Hematopoietic multipotent progenitor cell treated with erythropoietin and hydrocortisone succinate and interleukin-3 and kit ligand, for 8 days (in vitro differentiated cells): ENCODE results near the gene UBL4B.

Experiments used
- DNase-seq: peaks from one replicate; pipeline ENCODE4 v3.0.0-alpha.2; 2015

Gene UBL4B

DNA sequence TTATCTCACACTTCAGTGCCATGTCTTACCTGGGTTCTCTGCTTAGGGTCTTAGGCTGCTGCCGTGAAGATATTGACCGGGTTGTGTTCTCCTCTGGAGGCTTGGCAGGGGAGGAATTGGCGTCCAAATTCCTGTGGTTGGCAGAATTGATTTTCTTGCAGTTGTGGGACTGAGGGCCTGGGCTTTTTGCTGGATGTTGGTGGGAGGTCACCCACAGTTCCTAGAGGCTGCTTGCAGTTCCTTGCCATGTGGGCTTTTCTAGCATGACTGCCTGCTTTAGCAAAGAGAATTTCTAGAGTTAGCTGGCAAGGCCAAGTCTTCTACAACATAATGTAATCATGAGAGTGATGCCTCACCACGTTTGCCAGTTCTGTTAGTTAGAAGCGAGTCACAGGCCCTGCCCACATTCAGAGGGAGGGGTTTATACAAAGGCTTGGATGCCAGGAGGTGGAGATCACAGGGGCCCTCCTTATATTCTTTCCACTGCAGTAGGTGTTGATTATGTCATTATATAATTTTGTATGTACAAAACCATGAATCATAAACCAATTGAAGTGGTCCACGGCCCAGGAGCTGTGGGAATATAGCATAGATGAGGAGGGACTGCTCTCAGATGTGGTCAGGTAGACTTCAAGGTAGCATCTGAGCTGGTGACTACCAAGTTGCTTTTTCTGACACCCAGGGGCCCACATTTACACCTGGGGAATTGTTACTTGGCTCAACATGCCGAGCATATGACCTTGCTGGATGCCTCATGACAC, 6.6 kb downstream of the UBL4B start:
- no peak for DNase-seq

DNA sequence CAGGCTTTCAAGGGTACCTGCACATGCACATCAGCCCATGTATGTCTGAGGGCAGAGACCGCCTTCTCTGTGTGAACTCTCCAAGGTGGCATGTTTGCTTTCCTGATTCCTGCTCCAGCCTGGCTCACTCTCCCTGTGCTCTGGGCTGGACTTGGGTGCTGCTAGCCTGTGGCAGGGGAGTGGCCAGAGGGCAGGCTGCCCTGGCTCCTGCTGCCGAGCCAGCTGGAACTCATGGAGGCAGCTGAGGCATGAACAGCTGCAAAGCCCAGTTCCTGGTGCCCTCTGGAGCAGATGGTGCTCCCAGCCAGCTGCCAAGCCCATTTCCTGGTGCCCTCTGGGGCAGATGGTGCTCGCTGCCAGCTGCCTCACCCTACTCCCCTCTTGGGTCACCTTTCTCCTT, 7.6 kb downstream of the UBL4B start:
- no peak for DNase-seq

DNA sequence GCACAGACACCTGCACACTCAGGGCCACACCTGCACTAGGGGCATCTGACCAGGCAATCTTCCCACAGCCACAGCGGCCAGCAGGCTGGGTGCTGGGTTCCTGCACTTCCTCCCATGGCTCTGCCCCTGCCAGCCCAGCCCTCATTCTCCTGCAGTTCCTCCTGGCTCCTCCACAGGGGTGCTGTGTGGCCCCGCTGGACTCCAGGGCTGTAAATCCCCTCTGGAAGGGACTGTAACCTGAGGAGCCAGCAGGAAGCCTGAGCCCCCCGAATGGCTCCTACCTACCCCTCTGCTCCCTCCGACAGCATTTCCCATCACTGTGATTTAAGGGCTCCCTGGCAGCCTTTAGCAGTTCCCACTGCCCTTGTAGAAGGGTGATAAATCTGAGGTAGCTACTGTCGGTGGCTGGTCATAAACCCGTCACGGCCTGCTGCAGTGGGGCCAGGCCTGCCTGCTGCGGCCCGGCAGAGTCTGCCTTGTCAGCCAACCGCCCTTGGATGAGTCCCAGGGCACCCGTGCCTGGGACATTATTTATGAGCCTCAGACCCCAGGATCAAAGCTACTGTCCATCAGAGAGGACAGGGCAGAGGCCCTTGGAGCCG, 8.8 kb downstream of the UBL4B start:
- DNase-seq = no peak

DNA sequence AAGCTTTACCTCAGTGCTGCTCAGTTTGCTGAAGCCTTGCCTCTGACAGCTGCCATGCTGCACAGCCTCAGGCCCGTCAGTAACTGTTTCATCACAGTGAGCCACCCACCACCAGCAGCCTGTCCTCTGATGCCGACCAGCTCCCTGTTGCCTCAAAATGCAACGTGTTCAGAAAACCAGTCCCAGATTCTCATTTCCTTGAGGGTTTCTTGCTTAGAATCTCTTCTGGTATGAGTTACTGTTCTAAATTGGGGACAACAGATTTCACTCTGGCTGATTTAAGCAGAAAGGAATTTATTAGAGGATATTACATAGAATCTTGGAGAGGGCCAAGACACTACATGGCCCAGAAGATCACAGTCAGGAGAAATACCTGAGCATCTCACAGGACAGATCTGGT, 11.0 kb downstream of the UBL4B start:
- DNase-seq = no peak

DNA sequence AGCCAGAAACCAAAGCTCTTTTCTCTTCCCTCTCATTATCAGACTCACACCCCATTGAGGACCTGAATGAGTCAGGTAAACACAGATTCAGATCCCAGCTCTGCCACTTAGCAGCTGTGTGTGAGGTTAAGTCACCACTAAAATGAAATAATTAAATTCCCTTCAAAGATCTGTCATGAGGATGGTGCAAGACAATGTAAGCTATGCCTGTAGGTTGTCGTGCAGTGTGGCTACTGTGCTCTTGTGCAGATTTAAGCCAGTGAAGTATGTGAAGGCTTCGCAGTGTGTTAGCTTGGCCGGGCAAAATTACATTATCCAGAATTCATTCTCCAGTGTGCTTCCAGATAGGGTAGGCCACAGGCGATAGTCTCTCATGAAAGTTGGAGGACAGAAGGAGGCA, 13.6 kb downstream of the UBL4B start:
- DNase-seq = no peak

DNA sequence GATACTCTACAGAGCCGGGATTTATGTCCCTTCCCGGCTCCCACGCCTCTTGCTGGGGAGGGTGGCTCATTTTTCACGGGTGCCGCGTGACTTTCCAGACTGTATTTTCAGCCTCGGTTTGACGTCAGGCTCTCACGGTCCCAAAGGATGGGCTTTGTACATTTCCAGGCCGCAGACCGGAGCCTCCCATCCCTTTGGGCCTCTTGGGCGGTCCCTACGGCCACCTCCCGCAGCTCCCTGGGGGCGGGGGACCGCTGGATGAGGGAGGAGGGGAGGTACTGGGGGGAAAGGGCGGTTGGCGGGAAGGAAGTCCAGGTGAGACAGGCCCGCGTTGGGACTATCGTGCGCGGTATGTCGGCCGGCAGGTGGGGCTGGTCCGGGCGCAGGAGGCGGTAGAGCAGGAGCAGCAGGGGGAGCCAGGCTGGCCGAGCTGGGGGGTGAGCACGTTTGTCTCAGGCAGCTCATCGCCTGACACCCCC, 17.9 kb downstream of the UBL4B start:
- DNase-seq = no peak

DNA sequence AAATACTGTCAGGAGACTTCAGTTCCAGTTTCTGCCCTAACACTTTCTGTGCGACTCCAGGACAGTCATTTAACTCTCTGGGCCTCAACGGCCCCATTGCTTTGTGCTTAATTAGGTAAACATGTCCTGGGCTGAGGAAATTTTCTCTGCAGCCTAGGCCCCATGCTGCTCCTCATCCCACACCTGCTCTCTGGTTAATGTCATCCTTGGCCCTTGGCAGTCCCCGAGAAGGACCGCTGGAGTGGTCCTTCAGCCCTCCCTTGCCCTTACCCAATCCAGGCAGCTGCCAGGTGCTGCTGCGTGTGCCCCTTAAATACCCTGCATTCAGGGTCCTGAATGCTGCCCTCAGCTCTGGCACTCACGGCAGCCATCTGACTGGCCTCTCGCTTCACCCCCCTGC, 18.7 kb downstream of the UBL4B start:
- no peak for DNase-seq

DNA sequence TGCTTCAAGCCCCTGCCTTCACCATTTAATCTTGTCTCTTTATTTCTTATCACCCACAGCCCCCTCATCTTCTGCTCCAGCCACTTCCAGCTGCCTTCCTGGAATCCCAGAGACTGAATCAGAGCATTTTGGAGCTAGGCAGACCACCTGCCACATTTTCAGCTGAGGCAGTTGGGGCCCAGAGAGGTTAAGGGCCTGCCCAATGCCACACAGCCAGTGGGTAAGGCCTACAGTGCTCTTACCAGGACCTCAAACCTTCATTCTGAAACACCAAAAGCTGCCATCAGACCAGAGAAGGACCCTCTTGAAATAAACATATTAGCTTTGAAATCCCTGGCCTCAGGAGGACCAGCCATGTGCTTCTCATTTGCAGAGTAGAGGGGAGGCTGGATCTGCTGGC, 20.4 kb downstream of the UBL4B start:
- DNase-seq = no peak

DNA sequence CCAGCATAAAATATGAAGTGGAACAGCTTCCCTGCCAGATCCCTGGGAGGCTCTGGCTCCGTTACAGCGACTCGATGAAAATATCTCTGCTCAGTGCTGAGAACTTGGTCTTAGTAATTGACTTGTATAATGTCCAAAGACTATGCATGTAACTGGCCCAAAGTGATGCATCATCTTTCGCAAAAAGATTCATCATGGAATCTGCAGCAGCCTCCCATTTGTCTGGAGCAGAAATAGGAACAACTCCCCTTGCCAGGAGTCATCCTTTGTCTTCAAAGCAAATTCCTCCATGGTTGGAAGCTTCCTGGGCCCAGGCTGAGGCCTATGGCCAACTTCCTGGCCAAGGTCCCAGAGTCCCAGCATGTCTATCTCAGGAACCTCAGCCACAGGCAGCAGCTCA, 21.2 kb downstream of the UBL4B start:
- no peak for DNase-seq

DNA sequence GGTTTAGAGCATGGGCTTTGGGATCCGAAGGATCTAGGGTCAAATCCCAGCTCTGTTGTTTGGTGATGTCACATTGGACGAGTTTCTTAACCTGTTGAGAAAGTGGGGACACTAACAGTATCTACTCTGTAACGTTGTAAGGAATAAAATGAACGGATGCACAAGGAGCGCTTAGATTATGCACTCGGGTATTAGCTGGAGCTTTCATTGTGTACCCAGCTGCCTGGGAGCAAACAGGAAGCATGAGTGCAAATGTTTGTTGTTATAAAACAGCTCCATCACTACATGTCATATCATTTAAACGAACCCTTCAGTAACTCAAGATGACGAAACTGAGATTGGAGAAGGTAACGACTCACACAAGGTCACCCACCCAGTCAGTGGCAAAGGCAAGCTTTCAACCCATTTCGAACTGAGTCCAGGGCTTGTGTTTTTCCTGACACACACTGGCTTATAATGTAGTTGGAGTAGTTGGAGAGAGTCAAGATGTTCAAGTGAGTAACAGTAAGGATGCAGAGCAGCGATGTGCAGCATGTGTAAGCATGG, 21.9 kb downstream of the UBL4B start:
- no peak for DNase-seq

DNA sequence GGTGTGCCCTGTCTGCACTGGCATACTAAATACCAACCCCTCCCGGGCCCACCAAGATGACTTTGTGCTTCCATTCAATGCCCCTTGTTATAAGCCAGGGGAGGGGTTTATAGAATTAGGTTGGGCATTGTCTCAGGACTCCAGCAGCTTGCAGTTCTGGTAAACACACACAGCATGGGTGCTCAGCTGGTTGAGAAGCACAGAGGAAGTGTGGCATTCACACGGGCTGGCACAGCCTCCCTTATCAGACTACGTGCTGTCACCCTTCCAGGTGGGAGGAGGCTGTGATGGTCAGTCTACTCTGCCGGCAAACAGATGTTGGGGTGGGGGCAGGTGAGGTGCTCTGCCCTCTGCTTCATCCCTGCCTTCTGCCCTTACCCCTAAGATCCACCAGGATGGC, 23.0 kb downstream of the UBL4B start:
- DNase-seq = no peak

DNA sequence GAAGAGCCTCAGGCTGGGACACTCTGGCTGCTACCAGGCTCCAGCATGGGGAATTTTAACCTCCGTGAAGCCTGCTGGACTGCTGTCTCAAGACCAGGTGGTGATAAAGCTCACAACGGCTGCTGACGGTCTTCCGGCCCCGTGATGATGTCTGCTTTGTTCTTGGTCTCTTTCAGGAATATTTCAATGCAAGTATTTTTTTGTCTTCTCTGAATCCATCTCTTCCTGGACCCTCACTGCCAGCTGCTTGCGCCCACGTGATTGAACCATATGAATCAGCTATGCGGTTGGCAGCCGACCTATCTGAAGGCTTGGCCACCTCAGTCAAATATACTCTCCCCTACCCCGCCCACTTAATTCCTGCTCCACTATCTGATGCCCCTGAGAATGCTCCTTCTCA, 23.4 kb downstream of the UBL4B start:
- no peak for DNase-seq

DNA sequence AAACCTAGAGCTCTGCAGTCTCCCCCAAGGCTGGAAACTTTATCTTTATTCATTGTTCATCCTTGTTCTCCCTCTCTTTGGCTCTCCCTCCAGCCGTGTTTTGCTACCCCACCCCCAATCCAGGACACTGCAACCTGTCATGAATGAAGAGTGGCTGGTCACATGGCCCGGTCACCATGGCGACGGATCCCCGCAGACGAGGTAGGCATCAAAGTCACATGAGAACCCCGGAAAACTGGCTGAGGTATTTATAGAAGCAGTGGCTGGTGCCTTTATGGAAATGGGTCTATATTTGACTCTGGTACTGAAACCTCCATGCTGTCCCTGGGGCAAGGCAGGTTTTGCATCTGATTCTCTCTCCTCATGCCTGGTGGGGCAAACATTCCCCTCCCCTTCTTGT, 24.7 kb downstream of the UBL4B start:
- DNase-seq = no peak

DNA sequence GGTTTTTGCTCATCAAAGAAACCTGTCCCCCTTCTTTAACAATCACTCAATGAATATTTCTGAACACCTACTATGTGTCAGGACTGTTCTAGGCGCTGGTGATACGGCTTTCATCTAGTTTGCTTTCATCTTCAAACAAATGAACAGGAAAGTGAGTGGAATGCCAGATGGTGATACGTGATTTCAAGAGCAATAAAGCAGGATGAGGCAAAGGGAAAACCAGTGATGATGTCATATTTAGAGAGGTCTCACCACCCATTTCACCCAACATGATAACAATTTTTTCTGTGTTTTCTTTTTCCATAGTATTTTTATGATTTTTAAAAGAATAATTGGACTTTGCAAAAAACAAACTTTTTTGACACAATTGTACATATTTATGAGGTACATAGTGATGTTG, 26.7 kb downstream of the UBL4B start:
- DNase-seq = no peak

DNA sequence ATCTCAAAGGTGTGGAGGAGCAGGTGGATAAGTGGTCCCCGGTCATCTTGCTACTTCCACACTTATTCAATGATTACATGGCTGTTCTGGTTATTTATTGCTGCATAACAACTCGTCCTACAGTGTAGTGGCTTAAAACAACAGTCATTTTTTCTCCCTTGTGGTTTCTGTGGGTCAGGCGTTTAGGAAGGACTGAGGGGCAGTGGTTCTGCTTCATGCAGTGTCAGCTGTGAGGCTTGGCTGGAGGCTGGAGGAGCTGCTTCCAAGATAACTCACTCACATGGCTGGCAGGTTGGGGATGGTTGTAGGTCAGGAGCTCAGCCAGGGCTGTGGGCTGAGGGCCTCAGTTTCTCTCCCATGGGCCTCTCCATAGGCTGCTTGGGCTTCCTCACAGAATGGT, 32.1 kb downstream of the UBL4B start:
- DNase-seq = no peak

DNA sequence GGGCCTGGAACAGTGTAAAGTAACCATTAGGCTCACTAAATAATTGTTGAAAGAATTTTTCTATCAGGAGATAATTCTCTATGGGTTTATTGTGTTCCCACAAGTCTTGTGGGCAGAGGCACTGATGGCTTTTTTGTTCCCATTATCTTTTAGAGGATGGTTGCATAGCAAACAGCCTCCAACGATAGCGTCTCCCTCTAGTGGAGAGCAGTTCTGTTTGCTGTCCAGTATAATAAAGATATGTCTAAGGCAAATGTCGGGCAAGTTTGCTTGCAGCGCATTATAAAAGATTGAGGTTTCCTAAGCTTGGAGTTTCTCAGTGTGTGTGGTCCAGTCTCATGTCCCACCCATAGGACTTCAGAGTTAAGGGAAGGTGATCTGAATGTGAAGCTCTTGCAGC, 36.7 kb downstream of the UBL4B start:
- peak; percentile 21 for DNase-seq

DNA sequence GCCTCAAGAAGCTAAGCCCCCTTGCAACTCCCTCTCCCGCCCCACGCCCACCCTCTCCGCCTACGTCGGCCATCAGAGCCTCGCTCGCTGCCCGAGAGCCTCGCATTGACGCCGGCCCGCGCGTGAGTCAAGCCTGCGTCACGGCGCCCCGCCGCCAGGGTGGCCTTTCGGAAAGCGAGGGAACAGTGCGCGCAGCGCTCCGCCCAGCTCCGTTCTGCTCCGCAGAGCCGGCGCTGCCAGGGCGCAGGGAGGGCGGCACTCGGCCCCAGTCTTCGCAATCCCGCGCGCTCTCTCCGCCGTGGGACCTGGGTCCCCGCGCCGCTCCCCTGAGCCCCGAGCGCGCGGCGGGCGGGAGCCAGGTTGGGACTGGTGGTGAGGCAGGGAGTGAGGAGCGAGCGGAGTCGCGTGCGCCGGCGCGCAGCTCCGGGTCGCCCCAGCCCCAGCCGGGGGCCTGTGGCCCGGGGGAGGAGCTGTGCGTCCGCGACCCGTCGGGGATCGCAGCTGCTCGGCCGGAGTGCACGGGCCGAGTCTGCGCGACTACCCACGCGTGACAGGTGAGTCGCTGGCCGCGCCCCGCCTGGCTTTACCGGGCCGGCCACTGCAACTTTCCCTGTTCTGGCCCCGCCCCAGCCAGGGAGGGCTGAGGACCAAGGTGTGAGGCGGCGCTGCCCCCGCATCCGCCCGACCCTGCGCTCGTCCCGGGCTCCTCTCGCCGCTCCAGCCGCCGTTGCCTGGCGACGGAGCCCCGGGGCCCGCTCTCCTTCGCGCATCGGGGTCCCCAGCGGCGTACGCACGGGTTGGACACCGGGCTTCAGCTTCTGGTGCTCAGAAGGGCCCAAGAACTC, 38.3 kb downstream of the UBL4B start, which contains the start of gene SLC6A17:
SLC6A17 (plus strand) TSS at position 165 of the 845 bp plus-strand sequence. CDS start 16,436 bp downstream, outside the sequence.
- no peak for DNase-seq

DNA sequence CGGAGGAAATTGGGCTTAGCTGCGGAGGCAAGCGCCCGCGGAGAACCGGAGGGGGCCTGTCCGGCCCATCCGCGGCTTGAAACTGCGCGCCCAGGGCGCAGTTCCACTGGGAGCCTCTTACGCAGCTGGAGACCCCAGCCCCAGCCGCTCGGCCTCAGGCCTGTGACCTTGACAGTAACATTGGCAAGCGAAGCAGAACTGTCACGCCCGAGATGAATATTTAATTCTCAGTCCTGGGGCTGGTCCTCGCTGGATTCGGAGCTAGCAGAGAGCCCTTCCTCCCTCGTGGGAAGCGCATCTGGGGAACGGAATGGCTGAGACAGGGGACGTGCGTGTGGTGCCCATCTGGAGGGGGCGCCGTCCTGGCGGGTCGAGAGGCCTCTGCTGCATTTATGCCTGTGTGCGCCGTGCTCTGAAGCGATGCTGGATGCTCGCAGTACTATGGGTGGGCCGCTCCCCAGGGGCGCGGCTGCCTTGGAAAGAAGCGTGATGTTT, 39.0 kb downstream of the UBL4B start:
- no peak for DNase-seq

DNA sequence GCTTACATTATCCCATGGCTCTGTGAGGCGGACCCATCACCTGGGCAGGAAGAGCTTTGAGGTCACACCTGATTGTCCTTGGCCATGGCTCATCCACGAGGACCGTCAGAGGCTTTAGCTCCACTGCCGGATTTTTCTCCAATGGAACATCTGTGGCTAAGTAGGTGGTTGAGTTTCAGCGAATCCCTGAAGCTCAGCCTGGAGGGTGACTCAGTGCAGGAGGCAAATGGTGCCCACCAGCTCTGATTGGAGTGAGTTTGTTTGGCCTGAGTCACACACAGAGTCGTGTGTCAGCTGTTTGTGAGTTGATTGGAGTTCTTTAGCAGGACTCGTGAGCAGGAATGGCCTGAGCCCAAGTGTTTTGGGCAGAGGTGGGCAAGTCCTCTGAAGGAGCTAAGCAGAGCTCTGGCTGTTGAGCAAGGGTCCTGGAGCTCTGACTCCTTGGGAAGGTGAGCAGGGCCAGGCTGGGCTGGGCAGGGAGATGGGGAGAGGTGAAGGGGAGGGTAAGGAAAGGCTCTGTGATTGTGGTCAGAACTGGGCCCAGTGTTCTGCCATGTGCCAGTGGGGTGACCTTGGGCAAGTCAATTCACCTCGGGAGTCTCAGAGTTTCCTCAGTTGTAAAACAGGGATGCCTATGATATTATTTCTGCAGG, 40.0 kb downstream of the UBL4B start:
- DNase-seq = no peak

DNA sequence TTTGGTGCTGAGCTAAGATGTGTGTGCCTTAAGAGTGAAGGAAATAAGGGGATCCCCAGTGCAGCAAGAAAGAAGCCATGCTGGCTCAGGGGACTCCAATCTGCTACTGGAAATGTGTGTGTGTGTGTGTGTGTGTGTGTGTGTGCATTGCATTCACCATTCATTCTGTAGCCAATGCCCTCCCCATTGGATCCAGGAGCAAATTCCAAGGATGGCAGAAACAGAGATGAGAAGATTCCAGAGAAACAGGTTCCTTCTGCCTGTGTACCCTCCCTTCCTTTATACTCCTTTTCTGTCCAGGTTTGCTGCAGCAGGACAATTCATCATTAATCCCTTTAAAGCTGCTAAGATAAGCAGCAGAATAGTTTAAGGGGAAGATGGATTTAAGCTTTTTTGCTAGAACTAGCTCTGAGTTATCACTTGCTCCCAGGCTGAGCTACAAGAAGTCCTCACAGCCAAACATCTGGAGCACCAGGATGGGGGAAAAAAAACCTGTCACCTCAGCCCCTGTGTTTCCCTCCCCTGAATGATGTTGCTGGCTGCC, 41.2 kb downstream of the UBL4B start:
- no peak for DNase-seq

DNA sequence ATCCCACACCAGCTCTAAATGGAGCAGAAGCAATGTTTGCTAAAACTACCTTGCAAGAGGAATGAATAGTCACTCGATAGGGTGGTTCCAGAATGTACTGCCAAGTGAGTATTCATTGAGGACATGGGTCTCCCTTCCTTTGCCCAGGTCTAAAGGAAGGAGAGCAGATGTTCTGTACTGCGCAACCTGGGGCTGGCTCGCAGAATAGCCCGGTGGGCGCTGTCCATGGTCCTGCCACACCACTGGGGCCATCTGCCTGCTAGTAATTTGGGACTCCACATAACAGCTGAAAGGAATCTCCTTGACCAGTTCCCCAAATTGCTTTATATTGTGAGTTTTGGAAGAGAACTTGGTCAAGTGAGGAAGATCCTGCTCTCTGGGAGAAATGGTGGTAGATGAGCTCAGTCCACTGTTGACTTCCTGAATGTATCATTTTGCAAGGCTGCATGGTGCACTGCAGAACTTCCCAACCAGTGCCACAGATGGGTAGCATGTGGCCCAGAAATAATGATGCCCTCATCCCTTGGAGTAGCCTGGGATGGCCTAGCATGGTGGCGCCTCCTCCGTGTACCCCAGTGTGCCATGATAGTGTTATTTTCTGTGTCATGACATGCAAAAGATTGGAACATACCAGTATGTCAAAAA, 43.8 kb downstream of the UBL4B start:
- peak; percentile 40 for DNase-seq

DNA sequence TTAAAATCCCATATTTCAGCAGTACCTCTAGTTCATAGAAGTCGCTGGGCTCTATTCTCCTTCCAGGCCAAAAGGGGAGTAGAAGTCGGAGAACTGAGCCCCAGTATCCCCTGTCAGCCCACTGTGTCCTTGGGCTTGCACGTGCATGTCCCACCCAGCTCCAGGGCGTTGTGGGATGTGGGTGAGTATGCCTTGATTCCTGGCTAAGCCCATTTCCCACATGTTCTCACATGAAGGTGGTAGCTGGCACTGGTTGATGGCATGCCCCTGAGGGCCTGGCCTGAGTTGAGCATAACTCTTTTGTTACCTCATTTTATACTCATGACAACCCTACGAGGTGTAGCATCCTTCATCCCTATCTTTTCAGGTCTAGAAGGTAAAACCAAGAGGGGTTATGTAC, 46.0 kb downstream of the UBL4B start:
- DNase-seq = no peak
